22Rv1 (cell line): Measurements from ENCODE around the gene SPATA6L.

ENCODE experiments used
- ZFX ChIP-seq: fragments of 450-650 bp; IDR thresholded peaks from 2 replicates; pipeline ENCODE4 v1.6.1; 2017; ENCODE audit warnings: antibody characterized with exemption, borderline replicate concordance
- TF ChIP-seq, protein P1 (sequence below): fragments of 450-650 bp; IDR thresholded peaks from 2 replicates; pipeline ENCODE4 v1.5.1; 2017; ENCODE audit warnings: mild to moderate bottlenecking

DNA sequence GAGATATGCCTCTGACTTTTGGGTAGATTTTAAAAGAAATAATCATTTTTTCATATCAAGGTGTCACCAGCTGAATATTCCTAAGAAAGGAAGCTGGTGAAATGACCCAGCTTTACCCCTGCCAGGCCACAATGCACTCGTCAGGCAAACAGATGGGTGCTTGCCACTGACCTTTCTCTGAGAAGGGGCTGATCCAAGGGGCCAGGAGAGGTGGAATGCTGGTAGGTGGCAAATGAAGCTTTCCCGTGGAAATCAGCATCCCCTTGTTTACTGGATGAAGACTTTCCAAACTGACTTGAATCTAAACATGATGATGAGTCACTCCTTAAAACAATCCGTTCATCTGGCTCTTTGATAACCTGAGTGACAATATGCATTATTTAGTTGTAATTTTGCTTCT lies 48.5 kb downstream of the SPATA6L start:
- TF ChIP-seq, protein P1, sequence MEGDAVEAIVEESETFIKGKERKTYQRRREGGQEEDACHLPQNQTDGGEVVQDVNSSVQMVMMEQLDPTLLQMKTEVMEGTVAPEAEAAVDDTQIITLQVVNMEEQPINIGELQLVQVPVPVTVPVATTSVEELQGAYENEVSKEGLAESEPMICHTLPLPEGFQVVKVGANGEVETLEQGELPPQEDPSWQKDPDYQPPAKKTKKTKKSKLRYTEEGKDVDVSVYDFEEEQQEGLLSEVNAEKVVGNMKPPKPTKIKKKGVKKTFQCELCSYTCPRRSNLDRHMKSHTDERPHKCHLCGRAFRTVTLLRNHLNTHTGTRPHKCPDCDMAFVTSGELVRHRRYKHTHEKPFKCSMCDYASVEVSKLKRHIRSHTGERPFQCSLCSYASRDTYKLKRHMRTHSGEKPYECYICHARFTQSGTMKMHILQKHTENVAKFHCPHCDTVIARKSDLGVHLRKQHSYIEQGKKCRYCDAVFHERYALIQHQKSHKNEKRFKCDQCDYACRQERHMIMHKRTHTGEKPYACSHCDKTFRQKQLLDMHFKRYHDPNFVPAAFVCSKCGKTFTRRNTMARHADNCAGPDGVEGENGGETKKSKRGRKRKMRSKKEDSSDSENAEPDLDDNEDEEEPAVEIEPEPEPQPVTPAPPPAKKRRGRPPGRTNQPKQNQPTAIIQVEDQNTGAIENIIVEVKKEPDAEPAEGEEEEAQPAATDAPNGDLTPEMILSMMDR: no peak
- TF ChIP-seq ZFX: no peak
